ENCODE results near the gene SVOP.

The SVOP gene

DNA sequence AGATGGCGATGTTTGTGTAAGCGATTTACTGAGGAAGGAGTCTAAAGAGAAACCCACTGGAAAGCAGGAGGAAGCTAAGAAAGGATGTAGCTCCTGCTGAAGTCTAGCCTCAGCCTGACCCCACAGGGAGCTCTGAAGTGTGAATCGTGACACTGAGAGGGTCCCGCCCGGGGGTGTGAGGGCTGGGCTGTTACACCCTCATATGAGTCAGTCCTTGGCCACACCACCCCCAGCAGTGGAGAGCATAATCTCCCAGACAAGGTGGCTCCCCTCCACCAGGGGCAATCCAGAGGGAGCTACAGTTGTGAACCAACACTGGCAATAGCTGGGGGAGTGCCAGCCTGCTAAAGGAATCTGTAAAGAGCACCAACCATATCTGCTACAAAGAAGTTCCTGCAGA is 31.5 kb downstream of the SVOP start:
- ChIA-PET POLR2A (no interaction called here), CTCF (interaction anchor here (0.7 to 1.0 kb wide), 2 partner anchors 39 to 44 kb away, joined by 3 read pairs; no protein-coding TSS in a partner anchor)
- no peak for DNase-seq (ENCODE audit: extremely low spot score)

DNA sequence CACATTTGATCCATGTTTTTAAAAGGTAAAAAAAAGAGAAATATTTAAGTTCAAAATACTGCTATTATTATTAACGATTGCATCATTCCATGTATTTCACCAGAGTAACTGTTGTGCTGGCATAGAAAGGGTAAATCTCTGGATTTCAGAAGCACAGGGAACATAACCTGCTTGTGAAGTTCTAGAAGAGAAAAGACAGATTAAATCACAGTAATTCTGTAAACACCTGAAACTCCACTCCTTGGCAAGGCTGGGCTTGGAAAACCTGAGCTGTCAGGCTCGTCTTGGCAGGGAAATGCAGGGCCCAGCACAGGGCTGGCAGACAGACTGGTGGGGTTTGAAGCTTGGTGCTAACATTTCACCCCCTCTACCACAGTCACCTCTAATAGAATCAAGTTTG is 35.1 kb downstream of the SVOP start:
- ChIA-PET CTCF (no interaction called here), POLR2A (no interaction called here)
- DNase-seq (ENCODE audit: extremely low spot score), result no peak
- TF ChIP-seq, protein P1, sequence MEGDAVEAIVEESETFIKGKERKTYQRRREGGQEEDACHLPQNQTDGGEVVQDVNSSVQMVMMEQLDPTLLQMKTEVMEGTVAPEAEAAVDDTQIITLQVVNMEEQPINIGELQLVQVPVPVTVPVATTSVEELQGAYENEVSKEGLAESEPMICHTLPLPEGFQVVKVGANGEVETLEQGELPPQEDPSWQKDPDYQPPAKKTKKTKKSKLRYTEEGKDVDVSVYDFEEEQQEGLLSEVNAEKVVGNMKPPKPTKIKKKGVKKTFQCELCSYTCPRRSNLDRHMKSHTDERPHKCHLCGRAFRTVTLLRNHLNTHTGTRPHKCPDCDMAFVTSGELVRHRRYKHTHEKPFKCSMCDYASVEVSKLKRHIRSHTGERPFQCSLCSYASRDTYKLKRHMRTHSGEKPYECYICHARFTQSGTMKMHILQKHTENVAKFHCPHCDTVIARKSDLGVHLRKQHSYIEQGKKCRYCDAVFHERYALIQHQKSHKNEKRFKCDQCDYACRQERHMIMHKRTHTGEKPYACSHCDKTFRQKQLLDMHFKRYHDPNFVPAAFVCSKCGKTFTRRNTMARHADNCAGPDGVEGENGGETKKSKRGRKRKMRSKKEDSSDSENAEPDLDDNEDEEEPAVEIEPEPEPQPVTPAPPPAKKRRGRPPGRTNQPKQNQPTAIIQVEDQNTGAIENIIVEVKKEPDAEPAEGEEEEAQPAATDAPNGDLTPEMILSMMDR (IDR thresholded peaks at IDR 0.05; ENCODE audit: control extremely low read depth, extremely low read depth, low read depth, missing control alignments), result no peak

More for the DNA sequence above, 31.5 kb downstream of the SVOP start:
- TF ChIP-seq, protein P1 (IDR thresholded peaks at IDR 0.05; ENCODE audit: control extremely low read depth, extremely low read depth, low read depth, missing control alignments), result no peak

DNA sequence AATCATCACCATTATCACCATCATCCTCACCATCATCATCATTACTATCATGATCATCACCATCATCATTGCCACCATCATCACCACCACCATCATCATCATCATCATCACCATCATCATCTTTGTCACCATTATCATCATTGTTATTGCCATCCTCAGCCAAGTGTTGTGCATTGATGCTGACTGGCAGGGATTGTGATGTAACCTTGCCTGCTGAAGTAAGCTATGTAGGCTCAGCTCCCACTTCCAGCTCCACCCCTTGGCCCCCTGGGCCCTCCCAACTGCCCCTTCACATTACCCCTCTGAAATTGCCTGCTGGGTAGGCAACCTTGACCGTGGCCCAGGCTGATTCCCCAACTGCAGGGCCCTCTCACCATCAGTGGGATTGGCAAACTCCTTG is 37.6 kb downstream of the SVOP start:
- DNase-seq (ENCODE audit: extremely low spot score), result no peak
- TF ChIP-seq, protein P1 (IDR thresholded peaks at IDR 0.05; ENCODE audit: control extremely low read depth, extremely low read depth, low read depth, missing control alignments), result no peak
- ChIA-PET POLR2A (no interaction called here), CTCF (no interaction called here)

DNA sequence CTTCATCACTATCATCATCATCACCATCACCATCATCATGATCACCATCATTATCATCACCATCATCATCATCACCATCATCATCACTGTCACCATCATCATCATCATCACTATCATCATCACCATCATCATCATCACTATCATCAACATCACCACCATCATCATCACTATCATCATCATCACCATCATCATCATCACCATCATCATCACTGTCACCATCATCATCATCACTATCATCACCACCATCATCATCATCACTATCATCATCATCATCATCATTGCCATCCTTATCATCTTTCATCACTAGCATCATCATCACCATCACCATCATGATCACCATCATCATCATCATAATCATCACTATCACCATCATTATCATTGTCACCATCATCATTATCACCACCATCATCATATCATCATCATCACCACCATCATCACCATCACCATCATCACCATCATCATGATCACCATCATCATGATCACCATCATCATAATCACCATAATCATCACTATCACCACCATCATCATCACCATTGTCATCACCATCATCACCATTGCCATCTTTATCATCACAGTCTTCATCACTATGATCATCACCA is 38.1 kb downstream of the SVOP start:
- ChIA-PET POLR2A (no interaction called here), CTCF (no interaction called here)
- DNase-seq (ENCODE audit: extremely low spot score), result no peak
- TF ChIP-seq, protein P1 (IDR thresholded peaks at IDR 0.05; ENCODE audit: control extremely low read depth, extremely low read depth, low read depth, missing control alignments), result no peak

DNA sequence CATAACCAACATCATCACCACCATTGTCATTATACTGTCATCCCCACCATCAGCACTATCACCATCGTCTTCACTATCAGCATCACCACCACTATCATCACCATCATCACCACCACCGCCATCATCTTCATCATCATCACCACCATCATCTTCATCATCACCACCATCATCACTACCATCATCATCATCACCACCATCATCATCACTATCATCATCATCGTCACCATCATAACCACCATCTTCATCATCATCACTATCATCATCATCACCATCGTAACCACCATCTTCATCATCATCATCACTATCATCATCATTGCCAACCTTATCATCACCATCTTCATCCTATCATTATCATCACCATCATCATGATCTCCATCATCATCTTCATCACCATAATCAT is 39.0 kb downstream of the SVOP start:
- no peak for DNase-seq (ENCODE audit: extremely low spot score)
- TF ChIP-seq, protein P1 (IDR thresholded peaks at IDR 0.05; ENCODE audit: control extremely low read depth, extremely low read depth, low read depth, missing control alignments), result no peak
- POLR2A ChIA-PET, result no interaction called here
- CTCF ChIA-PET, result no interaction called here

DNA sequence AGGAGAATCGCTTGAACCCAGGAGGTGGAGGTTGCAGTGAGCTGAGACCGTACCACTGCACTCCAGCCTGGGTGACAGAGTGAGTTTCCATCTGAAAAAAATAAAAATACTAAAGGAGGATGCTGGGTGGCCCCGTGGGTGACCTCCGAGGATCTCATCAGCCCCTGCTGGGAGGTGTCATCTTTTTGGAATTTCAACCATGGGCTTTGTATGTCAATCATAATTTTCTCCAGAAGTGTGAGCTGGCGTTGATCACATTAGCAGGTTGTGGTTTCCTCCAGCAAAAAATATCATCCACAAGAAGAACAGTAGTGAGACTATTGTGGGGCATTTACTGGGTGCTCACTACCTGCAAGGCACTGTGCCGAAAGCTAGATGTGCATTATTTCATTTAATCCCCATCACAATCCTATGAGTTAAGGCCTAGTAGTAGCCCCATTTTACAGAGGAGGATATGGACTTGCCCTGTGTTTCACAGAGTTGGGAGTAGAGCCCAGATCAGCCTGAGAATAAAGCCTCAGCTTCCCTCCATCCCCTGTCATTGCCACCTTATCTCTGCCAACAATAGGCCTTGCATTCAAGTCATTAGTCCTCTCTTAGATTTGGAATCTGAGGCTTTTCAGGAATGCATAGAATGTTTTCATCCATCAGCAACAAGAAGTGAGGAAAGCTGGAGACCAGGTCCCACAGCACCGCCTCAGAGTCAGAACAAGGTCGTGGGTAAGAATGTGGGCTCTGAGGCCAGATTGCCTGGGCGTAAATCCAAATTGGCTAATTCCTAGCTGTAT is 39.8 kb downstream of the SVOP start:
- POLR2A ChIA-PET, result no interaction called here
- TF ChIP-seq, protein P1 (IDR thresholded peaks at IDR 0.05; ENCODE audit: control extremely low read depth, extremely low read depth, low read depth, missing control alignments), result no peak
- DNase-seq (ENCODE audit: extremely low spot score), result no peak
- CTCF ChIA-PET, result no interaction called here

Measured in GM10248 (cell line).